ENCODE measurements around the gene CDC42EP5. TPM values are rescaled to one million over a fixed set of nuclear protein-coding genes. Genes with fewer than 3 reads are reported as not detected.

CDC42EP5 gene

Small RNA genes within 50 kb of the gene (small RNA-seq; reads per million reads assigned to genes)
- gene AC245884.3 (ENCODE audit: insufficient read depth): not detected
